ENCODE measurements around the gene IFI27L2. TPM values are rescaled to one million over a fixed set of nuclear protein-coding genes. Genes with fewer than 3 reads are reported as not detected.

IFI27L2 gene
- total RNA-seq, 2 experiments from 2014 or later: 100 to 102 TPM

GRCh38 chr14:94109915-94110250 is 19.5 kb downstream of the IFI27L2 start:
- peak overlapping the region; percentile 8 for H3K27ac Mint-ChIP-seq
- H3K36me3 Mint-ChIP-seq (ENCODE audit: low read depth): no peaks in the 10 kb centered on the region
- POLR2A ChIA-PET: no interaction called here

GRCh38 chr14:94104731-94105130 is 24.7 kb downstream of the IFI27L2 start:
- Mint-ChIP-seq H3K27ac (no peak overlapping the region), H3K4me3 (no peak overlapping the region), H3K27me3 (no peaks in the 10 kb centered on the region), H3K36me3 (ENCODE audit: low read depth) (no peaks in the 10 kb centered on the region), H3K4me1 (no peaks in the 10 kb centered on the region), H3K9me3 (no peaks in the 10 kb centered on the region)
- ChIA-PET CTCF (interaction anchor here (1.2 kb wide), 1 partner anchor 32 kb away, joined by 3 read pairs; no protein-coding TSS in a partner anchor), POLR2A (interaction anchor here (1.0 kb wide), 1 partner anchor 40 kb away, joined by 4 read pairs; no protein-coding TSS in a partner anchor)
- no peak for DNase-seq

More at GRCh38 chr14:94109915-94110250, 19.5 kb downstream of the IFI27L2 start:
- H3K4me3 Mint-ChIP-seq: no peak overlapping the region
- peak; percentile 11 for DNase-seq
- CTCF ChIA-PET: no interaction called here
- H3K9me3 Mint-ChIP-seq: no peaks in the 10 kb centered on the region
- H3K27me3 Mint-ChIP-seq: peaks cover 2% of the 10 kb centered on the region
- H3K4me1 Mint-ChIP-seq: peaks cover 20% of the 10 kb centered on the region

GRCh38 chr14:94103554-94104150 is 25.8 kb downstream of the IFI27L2 start:
- no peak overlapping the region for H3K4me3 Mint-ChIP-seq
- POLR2A ChIA-PET: no interaction called here
- no peak overlapping the region for H3K27ac Mint-ChIP-seq

DNA sequence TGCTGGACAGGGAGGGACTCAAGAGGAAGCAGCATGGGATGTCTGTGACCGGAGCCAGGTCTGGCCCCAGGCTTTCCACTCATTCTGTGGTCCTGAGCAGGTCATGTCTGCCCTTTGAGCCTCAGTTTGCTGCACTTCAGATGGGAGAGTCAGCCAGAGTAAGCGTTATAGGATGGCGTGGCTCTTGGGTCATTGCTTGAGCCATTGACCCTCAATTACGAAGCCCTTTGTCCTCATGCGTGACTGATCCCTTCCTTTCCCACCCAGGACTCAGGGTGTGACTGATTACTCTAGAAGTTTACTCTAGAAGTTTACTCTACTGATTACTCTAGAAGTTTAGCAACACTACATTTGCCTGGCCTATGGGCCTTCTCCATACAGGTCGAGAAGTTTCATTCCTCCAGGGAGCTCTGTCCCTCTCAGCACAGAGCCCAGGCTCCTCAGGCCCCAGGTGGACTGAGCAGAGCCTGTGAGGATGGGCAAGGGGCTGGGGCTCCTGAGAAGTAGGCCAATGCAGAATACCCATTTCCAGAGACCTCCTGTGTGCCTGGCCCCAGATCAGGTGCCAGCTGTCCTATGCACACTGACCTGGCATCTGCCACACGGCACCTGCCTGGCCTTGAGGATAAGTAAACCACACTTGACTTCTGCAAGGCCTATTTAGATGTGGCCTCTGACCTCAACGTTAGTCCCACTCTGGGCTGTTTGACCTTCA is 26.5 kb downstream of the IFI27L2 start:
- Mint-ChIP-seq H3K4me1 (no peaks in the 10 kb centered on the region), H3K36me3 (ENCODE audit: low read depth) (peaks cover 6% of the 10 kb centered on the region), H3K27ac (no peak overlapping the region), H3K4me3 (no peak overlapping the region), H3K27me3 (no peaks in the 10 kb centered on the region), H3K9me3 (no peaks in the 10 kb centered on the region)
- no peak for DNase-seq
- CTCF ChIA-PET: interaction anchor here (1.1 kb wide), 1 partner anchor 163 kb away, joined by 3 read pairs; no protein-coding TSS in a partner anchor
- POLR2A ChIA-PET: no interaction called here

More at GRCh38 chr14:94103554-94104150, 25.8 kb downstream of the IFI27L2 start:
- H3K36me3 Mint-ChIP-seq (ENCODE audit: low read depth): peaks cover 3% of the 10 kb centered on the region
- no peaks in the 10 kb centered on the region for H3K27me3 Mint-ChIP-seq
- no peaks in the 10 kb centered on the region for H3K4me1 Mint-ChIP-seq
- CTCF ChIA-PET: interaction anchor here (1.1 to 1.2 kb wide), 2 partner anchors 33 to 164 kb away, joined by 3 read pairs; no protein-coding TSS in a partner anchor
- H3K9me3 Mint-ChIP-seq: no peaks in the 10 kb centered on the region
- no peak for DNase-seq

GRCh38 chr14:94101748-94102147 is 27.7 kb downstream of the IFI27L2 start:
- ChIA-PET POLR2A (no interaction called here), CTCF (no interaction called here)
- Mint-ChIP-seq H3K27me3 (no peaks in the 10 kb centered on the region), H3K36me3 (ENCODE audit: low read depth) (peaks cover 9% of the 10 kb centered on the region), H3K27ac (no peak overlapping the region), H3K4me3 (no peak overlapping the region), H3K9me3 (no peaks in the 10 kb centered on the region), H3K4me1 (no peaks in the 10 kb centered on the region)
- DNase-seq: no peak

DNA sequence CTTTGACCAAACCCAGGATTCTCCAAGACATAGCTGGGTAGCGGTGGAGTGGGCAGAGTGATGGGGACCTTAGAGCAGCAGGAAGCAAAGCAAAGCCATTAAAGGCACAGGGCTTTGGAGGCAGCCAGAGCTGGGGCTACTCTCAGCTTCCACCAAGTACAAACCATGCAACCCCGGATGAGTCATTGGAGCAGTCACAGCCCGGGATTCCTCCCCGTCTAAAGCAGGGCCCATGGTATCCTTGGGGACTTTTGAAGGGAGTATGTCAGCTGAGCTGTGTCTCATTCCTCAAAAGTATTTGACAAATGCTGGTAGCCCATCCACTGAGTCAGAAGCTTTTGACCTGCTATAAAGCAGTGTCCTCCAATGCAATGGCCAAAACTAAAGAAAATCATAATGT is 28.6 kb downstream of the IFI27L2 start:
- DNase-seq: no peak
- Mint-ChIP-seq H3K27me3 (no peaks in the 10 kb centered on the region), H3K36me3 (ENCODE audit: low read depth) (peaks cover 9% of the 10 kb centered on the region), H3K4me1 (no peaks in the 10 kb centered on the region), H3K4me3 (no peak overlapping the region), H3K9me3 (no peaks in the 10 kb centered on the region), H3K27ac (no peak overlapping the region)
- ChIA-PET CTCF (interaction anchor here (0.7 kb wide), 1 partner anchor 386 kb away, joined by 3 read pairs; no protein-coding TSS in a partner anchor), POLR2A (no interaction called here)

DNA sequence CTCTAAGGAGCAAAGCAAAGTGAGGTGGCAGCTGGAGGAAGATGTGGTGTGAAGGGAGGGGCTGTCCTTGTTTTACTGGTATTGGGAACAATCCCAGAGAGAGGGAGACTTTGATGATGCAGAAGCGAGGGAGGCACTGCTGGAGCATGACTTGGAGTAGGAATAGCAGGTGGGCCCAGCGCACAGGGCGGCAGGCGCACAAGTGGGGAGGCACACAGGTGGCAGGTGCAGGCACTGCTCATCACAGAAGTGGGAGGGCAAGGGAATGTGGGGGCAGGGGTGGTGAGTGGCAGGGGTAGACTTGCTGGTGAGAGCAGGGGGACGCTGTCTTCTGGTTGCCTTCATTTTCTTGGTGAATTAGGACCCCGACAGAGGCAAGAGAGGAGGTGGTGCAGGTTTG is 30.4 kb downstream of the IFI27L2 start:
- peaks cover 9% of the 10 kb centered on the region for H3K36me3 Mint-ChIP-seq (ENCODE audit: low read depth)

GRCh38 chr14:94098326-94098992 is 30.9 kb downstream of the IFI27L2 start:
- Mint-ChIP-seq H3K36me3 (ENCODE audit: low read depth) (peaks cover 9% of the 10 kb centered on the region), H3K9me3 (no peaks in the 10 kb centered on the region), H3K27me3 (no peaks in the 10 kb centered on the region), H3K4me1 (no peaks in the 10 kb centered on the region), H3K27ac (no peak overlapping the region), H3K4me3 (no peak overlapping the region)
- no peak for DNase-seq
- POLR2A ChIA-PET: no interaction called here
- CTCF ChIA-PET: no interaction called here

More for the DNA sequence above, 30.4 kb downstream of the IFI27L2 start:
- H3K27ac Mint-ChIP-seq: no peak overlapping the region
- no peaks in the 10 kb centered on the region for H3K27me3 Mint-ChIP-seq
- H3K9me3 Mint-ChIP-seq: no peaks in the 10 kb centered on the region
- DNase-seq: no peak
- ChIA-PET CTCF (interaction anchor here (1.5 kb wide), 1 partner anchor 33 kb away, joined by 4 read pairs; no protein-coding TSS in a partner anchor), POLR2A (no interaction called here)
- H3K4me1 Mint-ChIP-seq: no peaks in the 10 kb centered on the region
- H3K4me3 Mint-ChIP-seq: no peak overlapping the region

GRCh38 chr14:94097091-94097490 is 32.3 kb downstream of the IFI27L2 start:
- no peak overlapping the region for H3K4me3 Mint-ChIP-seq
- no peak overlapping the region for H3K27ac Mint-ChIP-seq
- H3K4me1 Mint-ChIP-seq: no peaks in the 10 kb centered on the region
- no peaks in the 10 kb centered on the region for H3K27me3 Mint-ChIP-seq
- no peaks in the 10 kb centered on the region for H3K9me3 Mint-ChIP-seq
- CTCF ChIA-PET: interaction anchor here (0.9 kb wide), 1 partner anchor 40 kb away, joined by 3 read pairs; no protein-coding TSS in a partner anchor
- POLR2A ChIA-PET: no interaction called here
- DNase-seq: no peak
- peaks cover 9% of the 10 kb centered on the region for H3K36me3 Mint-ChIP-seq (ENCODE audit: low read depth)

- Mint-ChIP-seq H3K27me3 (no peaks in the 10 kb centered on the region), H3K4me3 (no peak overlapping the region), H3K36me3 (ENCODE audit: low read depth) (peaks cover 4% of the 10 kb centered on the region), H3K4me1 (no peaks in the 10 kb centered on the region), H3K9me3 (no peaks in the 10 kb centered on the region), H3K27ac (no peak overlapping the region)
- CTCF ChIA-PET: no interaction called here
- no peak for DNase-seq
- POLR2A ChIA-PET: no interaction called here
Observed at GRCh38 chr14:94093418-94093817, 36.0 kb downstream of the IFI27L2 start.

- H3K4me3 Mint-ChIP-seq: no peak overlapping the region
- H3K27me3 Mint-ChIP-seq: no peaks in the 10 kb centered on the region
- ChIA-PET POLR2A (interaction anchor here (1.7 kb wide), 1 partner anchor 9 kb away, joined by 6 read pairs; the partner anchor contains the start of gene DDX24), CTCF (interaction anchor here (0.9 to 1.6 kb wide), 2 partner anchors 47 to 149 kb away, joined by 3 to 5 read pairs; no protein-coding TSS in a partner anchor)
- DNase-seq: no peak
- H3K4me1 Mint-ChIP-seq: peaks cover under 1% of the 10 kb centered on the region
- H3K27ac Mint-ChIP-seq: no peak overlapping the region
- H3K9me3 Mint-ChIP-seq: peaks cover 3% of the 10 kb centered on the region
- H3K36me3 Mint-ChIP-seq (ENCODE audit: low read depth): peaks cover 7% of the 10 kb centered on the region
Observed at GRCh38 chr14:94089479-94089878, 39.9 kb downstream of the IFI27L2 start.

DNA sequence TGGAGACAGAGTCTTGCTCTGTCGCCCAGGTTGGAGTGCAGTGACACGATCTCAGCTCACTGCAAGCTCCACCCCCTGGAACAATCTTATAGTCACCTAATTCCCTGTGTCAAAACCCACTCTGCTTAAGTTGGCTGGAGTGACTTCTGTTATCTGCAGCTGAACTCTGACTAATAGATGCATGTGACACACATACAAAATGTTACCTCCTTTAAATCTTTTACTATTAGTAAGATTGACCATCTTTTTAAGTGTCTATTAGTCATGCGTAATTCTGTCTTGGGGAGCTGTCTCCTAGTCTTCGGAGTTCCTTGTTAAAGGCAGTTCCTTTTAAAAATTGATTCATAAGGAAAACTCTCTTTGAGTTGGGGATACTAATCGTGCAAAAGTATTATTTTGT is 40.9 kb downstream of the IFI27L2 start:
- CTCF ChIA-PET: interaction anchor here (1.6 kb wide), 1 partner anchor 48 kb away, joined by 5 read pairs; no protein-coding TSS in a partner anchor
- no peaks in the 10 kb centered on the region for H3K27me3 Mint-ChIP-seq
- no peak overlapping the region for H3K27ac Mint-ChIP-seq
- DNase-seq: no peak
- H3K4me3 Mint-ChIP-seq: no peak overlapping the region
- POLR2A ChIA-PET: interaction anchor here (1.7 kb wide), 1 partner anchor 8 kb away, joined by 6 read pairs; the partner anchor contains the start of gene DDX24
- H3K36me3 Mint-ChIP-seq (ENCODE audit: low read depth): peaks cover 9% of the 10 kb centered on the region
- H3K4me1 Mint-ChIP-seq: peaks cover 3% of the 10 kb centered on the region
- H3K9me3 Mint-ChIP-seq: peaks cover 3% of the 10 kb centered on the region

- Mint-ChIP-seq H3K27ac (no peak overlapping the region), H3K27me3 (no peaks in the 10 kb centered on the region), H3K4me1 (peaks cover 8% of the 10 kb centered on the region), H3K9me3 (peaks cover 3% of the 10 kb centered on the region), H3K36me3 (ENCODE audit: low read depth) (peaks cover 14% of the 10 kb centered on the region), H3K4me3 (no peak overlapping the region)
- CTCF ChIA-PET: interaction anchor here (0.6 to 0.7 kb wide), 2 partner anchors 92 to 221 kb away, joined by 3 to 4 read pairs; no protein-coding TSS in a partner anchor
- POLR2A ChIA-PET: interaction anchor here (1.7 kb wide), 1 partner anchor 8 kb away, joined by 6 read pairs; the partner anchor contains the start of gene DDX24
- DNase-seq: no peak
Observed at GRCh38 chr14:94087891-94088290, 41.5 kb downstream of the IFI27L2 start.
